GM18909 (cell line): ENCODE data around the gene TMEM203.

Experiments used
- ATAC-seq: cut with Tn5 transposase; IDR thresholded peaks from one replicate; pipeline ENCODE4 v1.9.1; 2021; ENCODE audit warnings: mild to moderate bottlenecking; ENCODE audit not compliant: unreplicated experiment, poor library complexity

Gene TMEM203

DNA sequence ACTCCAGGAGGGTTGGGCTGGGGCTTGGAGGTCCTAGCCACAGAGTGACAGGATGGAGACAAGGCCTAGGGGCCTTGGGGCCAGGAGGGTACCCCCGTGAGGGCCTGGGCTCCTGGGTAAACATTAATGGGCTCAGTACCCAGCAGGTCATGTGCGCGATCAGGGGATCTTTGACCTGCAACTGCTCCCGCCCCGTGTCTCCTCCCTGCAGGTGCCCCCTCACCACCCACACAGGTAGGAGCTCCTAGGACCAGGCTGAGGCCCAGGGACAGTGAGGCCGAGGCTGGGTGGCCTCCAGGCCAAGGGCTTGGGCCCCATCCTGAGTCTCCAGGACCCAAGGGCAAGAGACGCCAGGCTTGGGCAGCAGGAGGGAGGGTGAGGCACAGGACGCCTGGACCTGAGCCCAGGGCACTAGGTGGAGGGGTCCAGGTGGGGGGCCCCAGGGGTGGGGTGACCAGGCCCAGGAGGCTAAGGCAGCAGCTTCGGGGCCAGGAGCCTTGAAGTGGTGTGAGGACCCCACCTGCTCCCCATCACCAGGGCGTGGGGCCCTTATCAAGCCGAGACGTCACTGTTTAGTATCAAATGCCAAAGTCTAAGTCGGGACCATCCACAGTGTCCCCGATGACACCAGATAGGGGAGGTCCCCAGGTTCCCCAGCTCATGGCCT lies 25.4 kb upstream of the TMEM203 start, which contains the start of gene SLC34A3:
Gene SLC34A3 (plus strand): TSS at position 197 of the 667 bp plus-strand sequence. CDS start 802 bp downstream, outside the sequence.
- ATAC-seq: no peak

DNA sequence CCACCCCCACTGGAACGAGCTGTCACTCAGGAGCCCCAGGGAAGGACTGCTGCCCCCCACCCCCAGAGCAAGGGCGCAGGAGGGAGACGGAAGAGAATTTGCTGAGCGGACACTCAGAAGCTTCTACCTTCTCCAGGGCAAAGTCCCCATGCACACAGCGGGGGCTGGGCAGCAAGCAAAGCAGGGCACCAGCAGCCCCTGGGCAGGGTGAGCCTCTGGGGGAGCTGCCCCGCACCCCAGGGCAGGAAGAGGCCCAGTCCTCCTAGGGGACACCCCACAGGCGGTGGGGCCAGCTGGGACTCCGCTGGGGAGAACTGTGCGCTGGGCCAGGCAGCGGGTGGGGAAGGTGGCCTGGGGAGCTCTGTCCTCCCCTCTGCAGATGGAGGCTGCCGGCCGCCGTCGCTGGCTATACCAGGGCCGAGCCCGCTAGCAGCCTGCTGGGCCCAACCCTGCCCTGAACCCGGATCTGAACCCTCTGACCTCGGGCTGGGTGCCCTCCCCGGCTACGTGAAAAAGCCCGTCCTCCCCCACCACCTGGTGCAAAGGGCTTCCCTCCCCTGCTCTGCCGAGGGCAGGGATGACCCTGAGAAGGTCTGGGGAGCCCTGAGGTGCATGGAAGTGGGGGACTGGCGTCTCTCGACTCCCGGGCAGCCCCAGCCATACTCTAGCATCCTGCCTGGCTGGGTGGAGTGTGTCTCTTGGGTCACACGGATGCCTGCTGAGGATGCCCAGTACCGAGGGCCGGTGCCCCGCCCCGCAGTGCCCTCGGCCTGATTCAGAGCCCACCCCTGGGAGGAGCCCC lies 24.7 kb upstream of the TMEM203 start:
- no peak for ATAC-seq

DNA sequence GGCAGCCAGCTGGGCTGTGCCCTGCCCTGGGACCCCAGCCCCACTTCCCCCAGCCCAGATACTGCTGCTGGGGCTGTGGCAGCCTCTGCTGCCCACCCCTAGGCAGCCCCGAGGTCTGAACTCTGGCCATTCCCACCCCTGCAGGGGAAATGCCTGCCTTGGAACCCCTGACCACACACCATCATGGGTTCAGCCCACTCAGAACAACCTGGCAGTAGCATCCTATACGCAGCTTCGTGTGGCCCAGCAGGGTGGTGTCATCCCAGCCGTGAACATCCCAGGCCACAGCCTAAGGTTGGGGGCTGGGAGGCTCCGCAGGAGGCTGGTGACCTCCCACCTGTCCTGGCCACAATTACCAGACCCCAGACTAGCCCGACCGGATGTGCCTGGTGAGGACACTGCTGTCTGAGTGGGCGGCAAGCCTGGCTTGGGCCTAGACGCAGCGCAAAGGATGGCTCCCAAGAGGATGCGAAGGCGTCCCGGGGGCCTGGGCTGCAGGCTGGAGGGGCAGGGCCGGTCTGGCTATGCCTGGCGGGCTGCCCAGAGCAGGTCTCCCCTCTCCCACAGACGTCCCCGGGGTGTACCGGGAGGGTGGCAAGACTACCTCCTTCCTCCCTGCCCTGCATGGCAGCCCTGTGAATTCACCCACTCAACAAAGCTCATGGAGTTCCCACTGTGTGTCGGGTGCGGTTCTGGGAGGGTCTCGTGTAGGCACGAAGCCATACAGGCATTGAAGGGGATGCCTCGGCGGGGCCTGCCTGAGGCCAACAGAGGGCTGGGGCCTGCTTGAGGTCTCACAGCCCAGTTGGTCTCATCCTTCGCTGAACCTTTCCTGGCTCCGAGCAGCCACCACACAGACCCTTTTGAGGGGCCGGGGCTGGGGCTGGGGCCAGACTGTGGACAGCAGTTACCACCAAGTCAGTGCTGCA lies 23.8 kb upstream of the TMEM203 start:
- ATAC-seq: no peak

DNA sequence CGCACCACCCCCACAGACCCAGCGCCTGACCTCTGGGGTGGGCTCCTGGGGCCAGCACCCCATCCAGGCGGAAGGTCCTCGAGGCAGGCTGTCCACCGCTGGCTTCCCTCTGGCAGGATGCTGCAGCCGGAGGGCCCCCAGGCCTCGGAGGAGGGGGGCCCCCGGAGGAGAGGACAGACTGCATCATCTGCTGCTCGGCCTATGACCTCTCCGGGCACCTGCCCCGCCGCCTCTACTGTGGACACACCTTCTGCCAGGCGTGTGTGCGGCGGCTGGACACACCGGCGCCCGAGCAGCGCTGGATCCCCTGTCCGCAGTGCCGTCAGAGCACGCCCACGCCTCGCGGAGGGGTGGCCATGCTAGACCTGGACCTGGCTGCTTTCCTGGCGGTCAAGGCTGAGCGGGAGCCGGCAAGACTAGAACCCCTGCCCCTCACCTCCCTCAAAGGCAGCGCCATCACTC lies 23.1 kb upstream of the TMEM203 start:
- no peak for ATAC-seq

DNA sequence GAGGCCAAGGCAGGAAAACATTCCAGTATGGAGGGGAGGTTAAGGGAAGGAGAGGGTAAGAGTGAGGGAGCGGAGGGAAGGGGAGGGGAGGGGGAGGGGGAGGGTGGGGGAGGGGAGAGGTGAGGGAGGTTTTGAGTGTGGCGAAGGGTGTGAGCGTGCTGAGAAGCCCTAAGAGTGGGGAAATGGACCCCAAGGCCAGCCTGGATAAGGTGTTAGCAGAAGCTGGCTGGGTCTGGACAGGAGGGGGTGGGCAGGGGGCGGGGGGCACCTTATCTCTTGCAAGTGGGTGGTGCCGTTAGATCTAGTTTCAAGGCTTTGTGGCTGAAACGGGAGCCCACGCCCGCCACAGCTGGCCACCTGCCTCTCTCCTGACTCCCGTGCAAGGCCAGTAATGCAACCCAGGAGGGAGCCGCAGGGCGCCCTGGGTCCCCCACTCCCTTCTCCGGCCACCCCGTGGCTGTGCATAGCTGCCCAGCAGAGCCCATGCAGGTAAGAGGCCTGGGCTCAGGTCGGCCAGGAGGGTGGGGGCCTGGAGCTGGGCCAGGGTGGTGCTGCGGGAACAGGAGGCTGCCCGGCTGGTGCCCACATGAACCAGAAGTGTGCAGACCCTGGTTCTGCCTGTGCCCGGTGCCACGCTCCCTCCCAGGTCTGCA lies 22.5 kb upstream of the TMEM203 start:
- no peak for ATAC-seq

DNA sequence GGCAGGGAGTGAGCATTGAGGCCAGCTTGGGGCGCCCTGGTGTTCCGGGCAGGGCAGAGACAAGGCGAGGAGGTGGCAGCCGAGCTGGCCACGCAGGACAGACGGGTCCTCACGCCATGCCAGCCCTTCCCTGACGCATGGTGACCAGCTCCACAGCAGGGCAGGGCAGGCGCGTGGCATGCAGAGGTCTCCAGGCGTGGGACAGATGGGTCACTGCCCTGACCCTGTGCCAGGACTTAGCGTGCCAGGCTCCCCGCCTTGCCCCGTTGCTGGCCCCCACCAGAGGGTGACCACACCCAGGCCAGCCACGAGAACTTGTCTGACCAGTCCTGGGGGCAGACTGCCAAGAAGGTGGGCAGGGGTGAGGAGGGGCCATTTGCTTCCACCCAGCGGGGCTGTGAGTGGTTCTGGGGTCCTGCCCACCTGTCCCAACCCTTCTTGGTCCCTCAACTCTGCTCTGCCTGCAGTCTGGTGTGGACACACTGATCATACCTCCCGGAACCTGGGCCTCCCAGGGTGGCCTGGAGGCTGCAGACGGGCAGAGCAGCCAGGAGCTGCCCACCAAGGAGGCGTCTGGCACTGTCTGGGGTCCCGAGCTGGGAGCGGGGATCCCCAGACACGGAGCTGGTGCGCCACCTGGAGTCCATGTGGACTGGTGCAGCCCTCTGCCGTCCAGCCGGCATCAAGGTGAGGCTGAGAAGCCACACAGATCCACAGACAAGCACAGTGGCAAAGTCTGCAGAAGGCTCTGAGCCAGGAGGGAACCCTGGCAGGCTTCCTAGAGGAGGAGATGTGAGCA lies 21.8 kb upstream of the TMEM203 start, which contains the start of gene RNF224:
Gene RNF224 (plus strand): TSS at position 449 of the 799 bp plus-strand sequence. CDS start 834 bp downstream, outside the sequence.
- ATAC-seq: no peak

DNA sequence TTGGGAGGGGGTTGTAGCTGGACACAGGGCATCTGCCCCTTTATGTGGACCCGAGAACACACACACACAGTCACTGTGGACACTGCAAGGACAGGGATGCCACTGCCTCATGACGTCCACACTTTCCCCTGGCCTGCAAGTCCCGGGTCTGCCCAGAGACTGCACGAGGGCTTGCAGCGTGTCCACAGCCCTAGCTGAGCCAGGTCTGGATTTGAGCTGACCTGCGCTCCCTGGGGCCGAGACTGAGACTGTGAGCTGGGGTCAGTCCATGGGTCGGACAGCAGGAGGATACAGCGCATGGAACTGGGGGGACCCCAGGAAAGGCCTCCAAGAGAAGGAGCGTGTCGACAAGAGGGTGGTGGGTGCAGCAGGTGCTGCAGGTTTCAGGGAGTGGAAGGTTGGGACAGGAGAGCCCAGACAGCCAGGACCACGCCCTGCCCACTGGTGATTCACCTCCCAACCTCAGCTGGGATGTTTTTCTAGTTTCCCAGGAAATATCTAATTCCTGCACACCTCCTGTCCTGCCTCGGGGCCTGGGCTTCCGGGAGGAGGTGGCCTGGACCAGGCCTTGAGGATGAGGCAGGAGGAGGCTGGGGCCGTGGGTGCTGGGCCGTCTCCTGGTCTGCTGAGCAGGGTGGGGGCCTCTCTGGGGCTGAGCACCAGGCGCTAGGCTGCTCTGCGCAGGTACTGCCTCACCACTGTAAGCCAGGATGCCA lies 21.0 kb upstream of the TMEM203 start:
- no peak for ATAC-seq

DNA sequence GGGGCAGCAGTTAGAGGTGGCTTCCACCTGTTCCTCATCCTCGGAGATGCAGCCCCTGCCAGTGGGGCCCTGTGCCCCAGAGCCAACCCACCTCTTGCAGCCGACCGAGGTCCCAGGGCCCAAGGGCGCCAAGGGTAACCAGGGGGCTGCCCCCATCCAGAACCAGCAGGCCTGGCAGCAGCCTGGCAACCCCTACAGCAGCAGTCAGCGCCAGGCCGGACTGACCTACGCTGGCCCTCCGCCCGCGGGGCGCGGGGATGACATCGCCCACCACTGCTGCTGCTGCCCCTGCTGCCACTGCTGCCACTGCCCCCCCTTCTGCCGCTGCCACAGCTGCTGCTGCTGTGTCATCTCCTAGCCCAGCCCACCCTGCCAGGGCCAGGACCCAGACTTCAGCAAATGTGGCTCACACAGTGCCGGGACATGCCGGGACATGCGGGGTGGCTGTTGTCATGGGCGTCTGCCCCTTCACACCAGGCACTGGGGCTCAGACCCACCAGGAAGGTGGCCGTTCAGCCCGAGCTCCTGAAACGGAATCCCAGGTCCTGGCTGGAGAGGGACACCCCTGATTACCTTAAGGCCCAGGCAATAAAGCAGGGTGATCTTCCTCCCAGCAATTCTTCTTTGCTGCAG lies 20.4 kb upstream of the TMEM203 start:
- ATAC-seq: no peak

DNA sequence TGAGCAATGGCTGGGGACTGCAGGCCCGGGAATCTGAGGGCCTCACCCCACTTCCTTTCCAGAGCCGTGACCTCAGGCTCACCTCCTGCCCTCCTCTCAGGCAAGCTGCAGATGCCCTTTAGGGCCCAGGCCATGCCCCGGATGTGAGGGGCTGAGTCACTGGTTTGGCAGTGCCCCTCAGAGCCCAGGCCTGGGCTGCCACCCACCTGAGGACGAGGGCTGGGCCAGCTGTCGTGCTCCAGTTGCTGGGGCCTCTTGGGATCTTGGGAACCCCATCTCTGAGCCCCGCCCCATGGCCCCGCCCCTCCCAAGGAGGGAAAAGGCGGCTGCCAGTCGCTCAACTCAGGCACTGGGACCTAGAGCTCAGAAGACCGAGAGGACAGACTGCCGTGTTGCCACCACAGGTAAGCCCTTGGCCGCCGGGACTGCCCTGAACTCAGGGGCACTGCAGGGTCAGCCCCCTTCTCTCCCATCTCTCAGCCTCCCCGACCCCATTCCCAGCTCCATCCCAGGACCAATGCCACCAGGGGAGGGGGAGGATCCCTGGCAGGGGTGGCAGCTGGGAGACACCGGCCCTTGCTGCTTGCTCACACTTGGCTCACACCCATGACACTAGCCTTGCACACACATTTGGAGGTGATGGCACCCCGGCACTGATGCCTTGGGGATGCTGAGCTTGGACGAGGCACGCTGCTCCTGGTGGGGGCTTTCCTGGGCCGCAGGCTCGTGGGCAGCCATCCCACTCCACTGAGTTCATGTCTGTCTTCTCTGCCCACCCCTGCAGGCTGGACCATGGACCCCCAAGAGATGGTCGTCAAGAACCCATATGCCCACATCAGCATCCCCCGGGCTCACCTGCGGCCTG lies 19.6 kb upstream of the TMEM203 start, which contains the start of gene CYSRT1:
Gene CYSRT1 (plus strand): TSS at position 345 of the 865 bp plus-strand sequence. CDS start 448 bp downstream, at position 793.
- ATAC-seq: no peak

DNA sequence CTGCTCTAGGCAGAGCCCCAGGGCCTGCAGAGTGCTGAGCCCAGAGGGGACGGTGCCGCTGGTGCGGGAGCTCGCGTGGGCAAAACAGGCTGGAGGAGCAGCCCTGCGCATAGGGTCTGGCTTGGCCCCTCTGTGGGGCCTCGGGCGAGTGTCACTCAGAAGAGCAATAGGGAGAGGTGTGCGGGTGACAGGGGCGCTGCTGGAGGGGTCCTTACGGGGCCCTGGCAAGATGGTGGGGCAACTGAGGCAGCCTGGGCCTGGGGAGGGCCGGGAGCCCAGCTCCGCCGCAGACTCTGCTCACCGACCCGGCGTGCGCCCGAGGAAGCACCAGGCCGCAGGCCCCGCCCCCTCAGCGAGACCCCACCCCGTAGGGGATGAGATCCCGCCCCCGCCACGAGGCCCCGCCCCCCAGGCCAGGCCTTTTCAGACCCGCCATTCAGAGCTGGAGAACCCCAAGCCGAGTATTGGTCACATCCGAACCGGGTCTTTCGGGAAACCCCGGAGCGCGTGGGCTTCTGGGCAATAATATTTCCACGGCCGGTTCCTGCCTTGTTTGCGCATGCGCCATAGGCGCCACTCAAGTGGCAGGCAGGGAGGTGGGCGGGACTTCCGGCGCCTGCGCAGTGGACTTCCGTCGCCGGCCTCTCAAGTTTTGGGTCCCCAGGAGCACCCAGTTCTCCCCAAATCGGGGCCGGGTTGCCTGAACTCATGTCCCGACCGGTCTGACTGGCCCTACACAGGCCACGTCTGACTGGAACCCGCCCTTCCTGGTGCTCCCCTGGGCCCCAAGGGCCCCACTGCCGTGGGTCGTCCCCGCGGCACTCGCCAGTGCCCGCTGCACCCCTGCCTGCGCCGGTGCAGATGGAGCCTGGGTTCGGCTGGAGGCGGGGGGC lies 17.9 kb upstream of the TMEM203 start:
- peak; percentile 73 for ATAC-seq

DNA sequence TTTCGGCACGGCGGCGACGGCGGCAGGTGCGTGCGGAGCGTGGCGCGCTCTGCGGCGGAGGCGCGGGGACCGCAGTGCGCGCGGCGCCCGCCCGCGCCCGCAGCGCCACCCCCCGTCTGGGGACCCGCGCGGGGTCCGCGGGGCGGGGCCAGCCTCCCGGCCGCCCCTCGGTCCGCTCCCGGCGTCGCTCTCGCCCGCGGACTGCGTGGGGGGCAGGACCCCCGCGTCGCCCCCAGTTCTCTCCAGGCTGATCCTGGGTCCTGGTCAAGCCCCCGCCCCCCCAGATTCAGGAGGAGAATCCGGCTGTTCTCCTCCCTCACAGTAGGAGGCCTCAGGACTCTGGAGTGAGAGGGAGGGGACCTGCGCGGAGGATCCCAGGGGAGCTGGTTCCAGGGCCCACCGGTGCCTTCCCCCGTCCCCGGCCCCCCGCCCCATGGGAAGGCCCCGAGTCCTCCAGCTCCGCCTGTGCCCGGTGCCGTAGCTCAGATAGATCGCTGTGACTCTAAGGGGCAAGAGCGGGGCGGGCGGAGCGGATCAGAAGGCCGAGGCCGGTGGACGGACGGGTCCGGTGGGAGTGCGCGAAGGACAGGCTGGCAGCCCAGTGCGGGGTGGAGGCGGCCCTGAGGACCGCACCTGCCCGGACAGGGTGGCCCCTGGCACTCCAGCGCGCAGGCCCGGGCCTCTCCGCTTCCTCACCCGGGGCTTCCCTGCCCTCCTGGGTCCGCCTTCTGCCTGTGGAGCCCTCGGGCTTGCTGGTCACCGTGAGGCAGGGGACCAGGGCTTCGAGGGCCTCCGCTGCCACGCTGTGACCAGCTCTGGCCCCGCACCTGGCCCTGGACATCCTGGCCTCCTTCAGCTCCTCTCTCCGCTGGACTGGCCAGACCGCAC lies 17.0 kb upstream of the TMEM203 start, which contains the start of gene RNF208:
Gene RNF208 (minus strand): TSS at position 51 of the 888 bp plus-strand sequence. CDS start 1,028 bp downstream, outside the sequence.
- no peak for ATAC-seq

DNA sequence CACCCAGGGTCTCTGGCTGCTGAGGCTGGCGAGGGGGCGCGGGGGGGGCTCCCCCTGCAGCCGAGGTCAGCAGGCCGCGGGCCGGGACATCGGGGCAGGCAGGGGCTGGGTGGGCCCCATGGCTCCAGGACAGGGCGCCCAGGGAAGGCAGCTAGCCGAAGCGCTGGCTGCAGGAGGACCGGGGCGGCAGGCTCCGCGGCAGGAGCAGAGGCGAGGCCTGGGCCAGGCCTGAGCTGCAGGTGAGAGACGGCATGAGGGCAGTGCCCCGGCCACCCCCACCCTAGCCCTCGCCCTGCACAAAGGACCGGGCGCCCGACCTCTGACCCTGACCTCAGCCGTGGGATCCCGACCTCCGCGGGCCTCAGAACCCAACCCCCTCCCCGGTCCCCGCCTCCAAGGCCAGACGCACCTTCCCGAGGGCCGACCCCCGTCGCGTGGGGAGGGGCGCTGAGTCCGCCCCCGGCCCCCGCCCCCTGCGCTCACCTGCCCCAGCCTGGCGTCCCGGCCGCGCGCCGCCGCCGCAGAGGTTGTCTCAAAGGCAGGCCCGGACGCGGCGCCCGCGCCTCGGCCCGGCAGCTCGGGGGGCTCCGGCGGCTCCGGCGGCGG lies 16.2 kb upstream of the TMEM203 start:
- no peak for ATAC-seq

DNA sequence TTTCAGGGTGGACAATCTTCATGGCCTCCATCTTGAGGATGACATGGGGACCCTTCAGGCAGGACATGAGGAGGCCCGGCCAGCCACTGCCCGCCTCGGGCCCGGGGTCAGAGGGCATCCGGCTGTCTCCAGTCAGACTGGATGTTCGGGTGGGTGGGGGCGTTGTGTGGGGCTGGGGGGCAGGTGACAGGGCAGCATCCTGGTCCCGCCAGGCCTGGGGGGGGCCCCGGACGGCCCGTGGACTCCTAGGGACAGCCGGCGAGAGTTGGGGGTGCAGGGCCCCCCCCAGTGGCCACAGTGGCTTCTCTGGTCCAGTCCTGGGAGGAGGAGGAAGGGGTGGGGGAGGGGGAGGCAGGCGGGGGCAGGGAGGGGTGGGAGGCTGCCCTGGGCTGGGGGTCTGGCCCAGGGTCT lies 15.7 kb upstream of the TMEM203 start:
- ATAC-seq: no peak

DNA sequence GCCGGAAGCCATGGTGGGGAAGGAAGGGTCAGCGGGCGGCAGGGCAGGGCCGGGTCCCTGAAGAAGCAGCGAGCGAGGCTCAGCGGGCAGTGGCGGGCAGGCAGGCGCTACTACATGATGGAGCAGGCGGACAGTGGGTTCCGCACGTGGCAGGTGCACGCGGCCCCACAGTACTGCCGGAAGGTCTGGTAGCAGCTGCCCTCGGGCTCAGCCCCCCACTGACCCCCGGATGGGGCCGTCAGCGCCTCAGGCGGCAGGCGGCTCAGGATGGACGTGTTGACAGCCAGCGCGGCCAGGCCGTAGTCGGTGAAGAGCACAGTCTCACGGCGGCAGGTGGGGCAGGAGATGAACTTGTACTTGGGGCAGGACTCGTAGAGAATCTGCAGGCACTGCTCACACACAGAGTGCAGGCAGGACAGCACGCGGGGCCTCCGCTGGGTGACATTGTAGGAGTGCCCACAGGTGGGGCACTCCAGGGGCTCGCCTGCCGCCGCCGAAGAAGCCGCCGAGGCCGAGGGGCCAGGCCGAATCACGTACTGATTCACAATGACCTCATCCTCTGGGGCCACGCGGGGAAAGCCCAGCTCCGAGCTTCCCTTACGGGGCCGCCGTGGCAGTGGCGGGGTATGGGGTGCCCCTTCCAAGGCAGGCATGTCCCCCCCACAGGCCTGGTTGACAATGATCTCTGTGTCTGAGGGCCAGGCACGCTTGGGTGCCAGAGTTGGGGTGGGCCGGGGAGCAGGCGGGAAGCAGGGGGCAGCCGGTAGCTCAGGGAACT lies 15.1 kb upstream of the TMEM203 start:
- ATAC-seq: no peak
